GM12878 (cell line): ENCODE data around the gene SH3GL3.

ENCODE experiments used
- CTCF ChIP-seq, 3 experiments: IDR thresholded peaks in 2 of 3; conservative IDR thresholded peaks in 1 of 3; 2 replicates each; pipeline ENCODE4 v1.5.1; 2011; ENCODE audit warnings: low read depth in 3 of 3, low read length in 3 of 3, mild to moderate bottlenecking in 3 of 3, control low read depth in 2 of 3, moderate library complexity in 2 of 3, inconsistent platforms in 1 of 3, mixed read lengths in 1 of 3; ENCODE audit not compliant: control insufficient read depth in 2 of 3, insufficient read depth in 1 of 3; ENCODE audit errors: extremely low read depth in 1 of 3
- EP300 ChIP-seq, 2 experiments: fragments of 150-350 bp in 1 of 2; IDR thresholded peaks; 2 replicates each; pipeline ENCODE4 v1.6.1; 2011 to 2012; ENCODE audit warnings: low read depth in 2 of 2, low read length in 2 of 2, borderline replicate concordance in 1 of 2, improper control_type of control experiment in 1 of 2, inconsistent platforms in 1 of 2; ENCODE audit not compliant: control insufficient read depth in 1 of 2
- ETV6 ChIP-seq, 2 experiments: fragments of 450-650 bp in 1 of 2; IDR thresholded peaks in 1 of 2; conservative IDR thresholded peaks in 1 of 2; 2 replicates each; pipeline ENCODE4 v1.6.1; 2014; ENCODE audit warnings: antibody characterized with exemption in 1 of 2, borderline replicate concordance in 1 of 2, low read depth in 1 of 2, mild to moderate bottlenecking in 1 of 2, moderate library complexity in 1 of 2
- HDAC2 ChIP-seq: fragments of 200-600 bp; sonication (generic); IDR thresholded peaks from 2 replicates; pipeline ENCODE4 v1.6.1; 2017
- MTA2 ChIP-seq: fragments of 450-650 bp; IDR thresholded peaks from 2 replicates; pipeline ENCODE4 v1.6.1; 2016; ENCODE audit warnings: low read depth, mild to moderate bottlenecking, moderate library complexity
- NFYB ChIP-seq: IDR thresholded peaks from 2 replicates; pipeline ENCODE4 v1.6.1; 2011; ENCODE audit warnings: low read depth, mild to moderate bottlenecking, low read length, improper control_type of control experiment, moderate library complexity; ENCODE audit not compliant: insufficient read depth
- POLR2A ChIP-seq: IDR thresholded peaks from 2 replicates; pipeline ENCODE4 v1.6.1; 2011; ENCODE audit warnings: low read depth, mild to moderate bottlenecking, low read length
- ZBTB33 ChIP-seq: fragments of 450-650 bp; IDR thresholded peaks from 2 replicates; pipeline ENCODE4 v1.6.1; 2017; ENCODE audit warnings: mild to moderate bottlenecking

GRCh38 chr15:83556068-83556467 is 108.9 kb downstream of the SH3GL3 start:
- TF ChIP-seq NFYB, result no peak
- TF ChIP-seq CTCF (IDR thresholded peaks at IDR 0.05 in 2 of 3, conservative IDR thresholded peaks at IDR 0.05 in 1 of 3; ENCODE audit: control insufficient read depth in 2 of 3, extremely low read depth in 1 of 3, insufficient read depth in 1 of 3, low read depth in 3 of 3, low read length in 3 of 3), result no peak
- no peak for TF ChIP-seq ZBTB33
- no peak for TF ChIP-seq POLR2A
- no peak for TF ChIP-seq EP300 (IDR thresholded peaks at IDR 0.05; ENCODE audit: borderline replicate concordance in 1 of 2, control insufficient read depth in 1 of 2, low read depth in 2 of 2, low read length in 2 of 2)
- no peak for TF ChIP-seq HDAC2
- no peak for TF ChIP-seq MTA2
- no peak for TF ChIP-seq ETV6 (conservative IDR thresholded peaks at IDR 0.05 in 1 of 2, IDR thresholded peaks at IDR 0.05 in 1 of 2; ENCODE audit: borderline replicate concordance in 1 of 2, low read depth in 1 of 2)
